HG02678 (cell line): ENCODE data around the gene SLC43A3.

Experiments used
- ATAC-seq: cut with Tn5 transposase; IDR thresholded peaks from one replicate; pipeline ENCODE4 v1.9.1; 2021; ENCODE audit warnings: mild to moderate bottlenecking, moderate library complexity; ENCODE audit not compliant: unreplicated experiment

The SLC43A3 gene

GRCh38 chr11:57359896-57360690 lies 66.8 kb downstream of the SLC43A3 start:
- no peak for ATAC-seq

- ATAC-seq = no peak
These were observed 67.5 kb downstream of the SLC43A3 start for GRCh38 chr11:57359396-57359795.

- ATAC-seq = no peak
These were observed 67.9 kb downstream of the SLC43A3 start for GRCh38 chr11:57358991-57359390.

GRCh38 chr11:57358543-57358961 lies 68.4 kb downstream of the SLC43A3 start:
- ATAC-seq = no peak

GRCh38 chr11:57357856-57358255 lies 69.1 kb downstream of the SLC43A3 start:
- ATAC-seq = no peak

GRCh38 chr11:57357310-57357709 lies 69.6 kb downstream of the SLC43A3 start:
- ATAC-seq = no peak
